RWPE2 (cell line): ENCODE data around the gene TRIO.

Experiments
- ATAC-seq: fragments of 200-7000 bp; cut with Tn5 transposase; 3 replicates; pipeline ENCODE4 v1.9.1; 2021; ENCODE audit warnings: low read depth
- DNase-seq: peaks from one replicate; pipeline ENCODE4 v3.0.0-alpha.2; 2020; ENCODE audit warnings: low spot score
- H3K27ac ChIP-seq: fragments of 450-650 bp; 2 replicates; pipeline ENCODE4 v1.5.1; 2017; ENCODE audit warnings: mild to moderate bottlenecking; ENCODE audit not compliant: poor library complexity, severe bottlenecking
- H3K27me3 ChIP-seq: fragments of 250-450 bp; sonication (Bioruptor Pico); 2 replicates; pipeline ENCODE4 v1.5.1; 2021; ENCODE audit warnings: mild to moderate bottlenecking, moderate library complexity; ENCODE audit not compliant: insufficient read depth, poor library complexity, severe bottlenecking
- H3K36me3 ChIP-seq: fragments of 250-450 bp; sonication (Bioruptor Pico); 2 replicates; pipeline ENCODE4 v1.5.1; 2020; ENCODE audit warnings: low read depth, mild to moderate bottlenecking, moderate library complexity
- H3K4me1 ChIP-seq: fragments of 250-450 bp; sonication (Bioruptor Pico); 2 replicates; pipeline ENCODE4 v1.5.1; 2021; ENCODE audit warnings: mild to moderate bottlenecking, moderate library complexity; ENCODE audit not compliant: insufficient read depth, poor library complexity, severe bottlenecking
- H3K4me3 ChIP-seq: fragments of 250-450 bp; sonication (Bioruptor Pico); 2 replicates; pipeline ENCODE4 v1.5.1; 2021; ENCODE audit warnings: mild to moderate bottlenecking, moderate library complexity; ENCODE audit not compliant: severe bottlenecking
- H3K9me3 ChIP-seq: fragments of 250-450 bp; sonication (Bioruptor Pico); 2 replicates; pipeline ENCODE4 v1.5.1; 2021; ENCODE audit warnings: mild to moderate bottlenecking, moderate library complexity; ENCODE audit not compliant: severe bottlenecking
- TF ChIP-seq, protein P1 (sequence below): fragments of 450-650 bp; IDR thresholded peaks from one replicate; pipeline ENCODE4 v1.5.1; 2017; ENCODE audit warnings: mild to moderate bottlenecking, moderate library complexity; ENCODE audit not compliant: poor library complexity, severe bottlenecking

The TRIO gene

GRCh38 chr5:14482085-14482484 is 338.9 kb downstream of the TRIO start:
- no peaks in the 10 kb centered on the region for H3K9me3 ChIP-seq
- no peak overlapping the region for H3K27ac ChIP-seq
- TF ChIP-seq, protein P1, sequence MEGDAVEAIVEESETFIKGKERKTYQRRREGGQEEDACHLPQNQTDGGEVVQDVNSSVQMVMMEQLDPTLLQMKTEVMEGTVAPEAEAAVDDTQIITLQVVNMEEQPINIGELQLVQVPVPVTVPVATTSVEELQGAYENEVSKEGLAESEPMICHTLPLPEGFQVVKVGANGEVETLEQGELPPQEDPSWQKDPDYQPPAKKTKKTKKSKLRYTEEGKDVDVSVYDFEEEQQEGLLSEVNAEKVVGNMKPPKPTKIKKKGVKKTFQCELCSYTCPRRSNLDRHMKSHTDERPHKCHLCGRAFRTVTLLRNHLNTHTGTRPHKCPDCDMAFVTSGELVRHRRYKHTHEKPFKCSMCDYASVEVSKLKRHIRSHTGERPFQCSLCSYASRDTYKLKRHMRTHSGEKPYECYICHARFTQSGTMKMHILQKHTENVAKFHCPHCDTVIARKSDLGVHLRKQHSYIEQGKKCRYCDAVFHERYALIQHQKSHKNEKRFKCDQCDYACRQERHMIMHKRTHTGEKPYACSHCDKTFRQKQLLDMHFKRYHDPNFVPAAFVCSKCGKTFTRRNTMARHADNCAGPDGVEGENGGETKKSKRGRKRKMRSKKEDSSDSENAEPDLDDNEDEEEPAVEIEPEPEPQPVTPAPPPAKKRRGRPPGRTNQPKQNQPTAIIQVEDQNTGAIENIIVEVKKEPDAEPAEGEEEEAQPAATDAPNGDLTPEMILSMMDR: no peak
- DNase-seq: no peak
- H3K27me3 ChIP-seq: no peaks in the 10 kb centered on the region
- peaks cover 99% of the 10 kb centered on the region for H3K36me3 ChIP-seq
- peaks cover 2% of the 10 kb centered on the region for H3K4me1 ChIP-seq
- no peak for ATAC-seq
- no peak overlapping the region for H3K4me3 ChIP-seq

DNA sequence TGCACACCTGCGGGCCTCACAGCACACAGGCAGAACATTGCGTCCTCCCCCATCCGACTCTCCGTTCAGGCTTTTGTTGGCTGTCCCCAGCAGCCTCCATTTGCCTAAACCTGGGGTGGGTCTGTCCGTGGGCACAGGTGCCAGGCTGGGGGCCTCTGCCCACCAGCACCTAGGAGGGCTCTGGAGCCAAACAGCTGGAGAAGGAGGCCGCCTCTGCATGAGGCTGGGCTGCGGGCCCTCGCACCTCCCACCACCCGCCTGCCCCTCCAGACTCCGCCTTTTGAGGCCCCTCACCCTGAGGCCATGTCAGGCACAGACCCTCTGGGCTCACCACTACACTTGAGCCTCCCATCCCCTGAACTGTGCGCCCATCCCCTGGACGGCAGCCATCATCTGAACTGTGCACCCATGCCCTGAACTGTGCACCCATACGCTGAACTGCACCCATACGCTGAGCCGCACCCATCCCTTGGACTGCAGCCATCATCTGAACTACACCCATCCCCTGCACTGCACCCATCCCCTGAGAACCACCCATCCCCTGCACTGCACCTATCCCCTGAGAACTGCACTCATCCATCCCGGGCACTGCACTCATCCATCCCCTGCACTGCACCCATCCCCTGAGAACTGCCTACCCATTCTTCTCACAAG is 340.5 kb downstream of the TRIO start:
- H3K36me3 ChIP-seq: peaks cover 92% of the 10 kb centered on the region
- ATAC-seq: no peak
- no peaks in the 10 kb centered on the region for H3K27me3 ChIP-seq
- H3K27ac ChIP-seq: no peak overlapping the region
- TF ChIP-seq, protein P1: no peak
- H3K4me3 ChIP-seq: no peak overlapping the region
- H3K9me3 ChIP-seq: no peaks in the 10 kb centered on the region
- no peak for DNase-seq
- no peaks in the 10 kb centered on the region for H3K4me1 ChIP-seq

DNA sequence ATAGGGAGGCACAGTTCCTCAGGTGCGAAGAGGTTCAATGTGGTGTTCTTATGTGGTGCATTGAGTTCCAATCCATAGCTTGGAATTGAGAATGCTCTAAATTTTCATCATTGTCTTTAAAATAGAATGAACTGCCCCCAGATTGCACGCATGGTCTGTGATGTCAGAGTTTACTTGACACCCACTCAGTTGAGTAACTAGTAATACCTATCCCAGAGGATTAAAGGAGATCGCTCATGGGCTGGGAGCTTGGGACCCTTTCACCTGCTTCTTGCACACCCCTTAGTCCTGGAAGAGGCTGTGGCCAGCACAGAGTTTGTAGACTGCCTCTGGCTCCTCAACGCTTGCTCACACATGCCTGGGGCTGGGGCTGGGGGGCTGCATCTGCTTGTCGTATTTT is 343.3 kb downstream of the TRIO start:
- Histone ChIP-seq H3K36me3 (peaks cover 92% of the 10 kb centered on the region), H3K4me1 (no peaks in the 10 kb centered on the region), H3K9me3 (no peaks in the 10 kb centered on the region), H3K27ac (no peak overlapping the region), H3K27me3 (no peaks in the 10 kb centered on the region), H3K4me3 (no peak overlapping the region)
- no peak for ATAC-seq
- DNase-seq: no peak
- TF ChIP-seq, protein P1: no peak

GRCh38 chr5:14486996-14487896 is 344.1 kb downstream of the TRIO start:
- no peak for ATAC-seq

More at GRCh38 chr5:14486996-14487896, 344.1 kb downstream of the TRIO start:
- Histone ChIP-seq H3K36me3 (peaks cover 93% of the 10 kb centered on the region), H3K4me1 (no peaks in the 10 kb centered on the region), H3K27ac (no peak overlapping the region), H3K4me3 (no peak overlapping the region), H3K27me3 (no peaks in the 10 kb centered on the region), H3K9me3 (no peaks in the 10 kb centered on the region)
- TF ChIP-seq, protein P1: no peak
- no peak for DNase-seq
